ENCODE results near the gene AKT3. TPM values are rescaled to one million over a fixed set of nuclear protein-coding genes. Genes with fewer than 3 reads are reported as not detected.

The AKT3 gene
- total RNA-seq, 2 experiments from 2014 or later = 38.2 to 41.4 TPM

DNA sequence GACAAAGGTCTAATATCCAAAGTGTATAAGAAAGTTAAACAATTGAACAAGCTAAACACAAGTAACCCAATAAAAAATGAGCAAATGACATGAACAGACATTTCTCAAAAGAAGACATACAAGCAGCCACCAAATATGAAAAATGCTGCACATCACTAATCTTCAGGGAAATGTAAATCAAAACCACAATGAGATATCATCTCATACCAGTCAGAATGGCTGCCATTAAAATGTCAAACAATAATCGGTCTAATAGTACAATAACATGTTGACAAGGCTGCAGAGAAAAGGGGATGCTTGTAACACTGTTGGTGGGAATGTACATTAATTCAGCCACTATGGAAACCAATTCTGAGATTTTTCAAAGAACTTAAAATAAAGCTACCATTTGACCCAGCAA lies 264.1 kb downstream of the AKT3 start:
- CTCF ChIA-PET = no interaction called here
- Mint-ChIP-seq H3K27me3 (no peaks in the 10 kb centered on the region), H3K9me3 (peaks cover 29% of the 10 kb centered on the region), H3K27ac (no peak overlapping the region), H3K36me3 (ENCODE audit: low read depth) (peaks cover 51% of the 10 kb centered on the region), H3K4me3 (no peak overlapping the region), H3K4me1 (peaks cover 29% of the 10 kb centered on the region)
- POLR2A ChIA-PET = no interaction called here
- no peak for DNase-seq

DNA sequence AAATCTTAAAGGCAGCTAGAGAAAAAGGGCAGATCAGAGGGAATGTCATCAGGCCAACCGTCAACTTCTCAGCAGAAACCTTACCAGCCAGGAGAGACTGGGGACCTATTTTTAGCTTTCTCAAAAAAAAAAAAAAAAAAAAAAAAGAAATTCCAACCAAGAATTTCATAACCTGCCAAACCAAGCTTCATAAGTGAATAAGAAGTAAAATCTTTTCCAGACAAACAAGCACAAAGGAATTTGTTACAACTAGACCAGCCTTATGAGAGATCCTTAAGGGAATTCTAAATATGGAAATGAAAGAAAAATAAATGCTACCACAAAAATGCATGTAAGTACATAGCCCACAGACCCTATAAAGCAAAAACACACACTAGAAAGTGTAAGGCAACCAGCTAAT lies 267.7 kb downstream of the AKT3 start:
- Mint-ChIP-seq H3K4me1 (peaks cover 12% of the 10 kb centered on the region), H3K27me3 (no peaks in the 10 kb centered on the region), H3K27ac (no peak overlapping the region), H3K4me3 (no peak overlapping the region), H3K36me3 (ENCODE audit: low read depth) (peaks cover 59% of the 10 kb centered on the region), H3K9me3 (peaks cover 29% of the 10 kb centered on the region)
- DNase-seq = no peak
- POLR2A ChIA-PET = no interaction called here
- CTCF ChIA-PET = interaction anchor here (0.6 kb wide), 2 partner anchors 175 to 294 kb away, joined by 3 read pairs; no protein-coding TSS in a partner anchor

DNA sequence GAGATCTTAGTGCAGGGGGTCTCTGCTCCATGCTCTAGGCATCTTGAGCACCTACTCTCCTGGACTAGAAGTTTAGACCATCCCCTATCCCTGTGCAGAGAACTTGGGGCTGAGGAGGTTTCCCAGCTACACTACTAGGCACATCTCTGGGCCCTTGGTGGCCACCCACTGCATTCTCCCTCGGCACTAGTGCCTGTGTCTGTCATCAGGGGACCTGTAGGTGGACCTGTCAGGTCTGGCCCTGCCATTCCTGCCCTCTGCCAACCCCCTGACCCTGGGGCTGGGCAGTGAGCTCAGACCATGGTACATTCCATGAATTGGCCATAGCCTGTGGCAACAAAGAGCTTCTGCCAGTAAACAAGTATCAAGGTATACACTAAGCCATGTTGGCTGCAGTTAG lies 269.1 kb downstream of the AKT3 start:
- POLR2A ChIA-PET = no interaction called here
- Mint-ChIP-seq H3K36me3 (ENCODE audit: low read depth) (peaks cover 56% of the 10 kb centered on the region), H3K27ac (no peak overlapping the region), H3K4me3 (no peak overlapping the region), H3K9me3 (peaks cover 29% of the 10 kb centered on the region), H3K27me3 (no peaks in the 10 kb centered on the region), H3K4me1 (peaks cover 7% of the 10 kb centered on the region)
- DNase-seq = no peak
- CTCF ChIA-PET = no interaction called here

DNA sequence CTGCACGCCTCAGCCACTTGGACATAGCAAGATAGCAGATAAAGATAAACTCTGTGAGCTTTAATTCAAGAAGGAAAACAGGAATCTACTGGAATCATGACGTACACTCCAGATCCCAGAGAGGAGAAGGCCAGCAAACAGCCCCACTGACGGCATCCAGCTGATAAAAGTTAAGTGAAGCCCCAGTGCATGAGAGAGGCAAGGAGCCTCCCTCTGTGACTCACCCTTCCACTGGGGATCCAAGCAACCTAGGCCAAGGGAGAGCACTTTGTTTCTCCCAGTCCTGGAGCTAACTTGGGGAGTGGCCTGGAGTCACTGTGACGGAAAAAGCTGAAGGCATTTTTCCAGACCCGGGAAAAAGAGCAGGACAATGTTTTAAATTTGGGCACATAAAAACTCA lies 270.0 kb downstream of the AKT3 start:
- Mint-ChIP-seq H3K4me3 (no peak overlapping the region), H3K27me3 (no peaks in the 10 kb centered on the region), H3K27ac (no peak overlapping the region), H3K4me1 (peaks cover 3% of the 10 kb centered on the region), H3K9me3 (peaks cover 25% of the 10 kb centered on the region), H3K36me3 (ENCODE audit: low read depth) (peaks cover 49% of the 10 kb centered on the region)
- DNase-seq = no peak
- CTCF ChIA-PET = no interaction called here
- POLR2A ChIA-PET = no interaction called here

DNA sequence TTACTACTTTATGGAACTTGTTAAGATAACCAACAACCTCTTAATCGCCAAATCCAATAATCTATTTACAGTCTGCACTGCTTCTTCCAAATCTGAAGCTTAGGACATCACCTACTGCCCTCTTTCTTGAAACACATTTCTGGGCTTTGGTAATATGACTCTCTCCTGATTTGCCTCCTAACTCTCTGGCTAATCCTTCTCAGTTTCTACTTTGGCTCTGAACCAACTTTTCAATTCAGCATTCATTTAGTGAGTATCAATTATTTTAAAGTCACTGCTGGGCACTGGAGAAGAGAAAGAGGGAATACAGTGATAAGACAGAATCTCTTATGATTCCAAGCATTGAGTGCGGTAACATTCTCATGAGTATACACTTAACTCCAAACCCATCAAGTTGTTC lies 275.0 kb downstream of the AKT3 start:
- peaks cover 24% of the 10 kb centered on the region for H3K36me3 Mint-ChIP-seq (ENCODE audit: low read depth)
- POLR2A ChIA-PET = no interaction called here

DNA sequence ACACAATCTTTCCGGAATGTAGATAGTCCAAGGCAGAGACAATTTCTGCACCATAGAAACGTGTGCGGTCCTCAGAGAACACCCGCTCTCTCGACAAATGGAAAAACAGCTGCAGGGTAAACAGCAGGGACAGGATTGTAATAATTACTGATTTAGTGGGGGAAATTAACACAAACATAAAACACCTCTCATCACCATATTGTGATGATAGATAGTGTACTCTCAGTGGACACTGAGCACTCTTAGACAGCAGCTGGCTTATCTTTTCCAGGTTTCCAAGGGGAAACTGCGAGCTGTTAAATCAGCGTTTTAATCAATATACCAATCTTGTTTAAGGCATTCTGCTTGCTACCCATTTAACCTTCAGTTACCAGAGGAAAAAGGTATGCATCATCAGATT lies 277.1 kb downstream of the AKT3 start:
- ChIA-PET CTCF (no interaction called here), POLR2A (no interaction called here)
- Mint-ChIP-seq H3K36me3 (ENCODE audit: low read depth) (peaks cover 14% of the 10 kb centered on the region), H3K4me1 (no peaks in the 10 kb centered on the region), H3K27me3 (no peaks in the 10 kb centered on the region), H3K4me3 (no peak overlapping the region), H3K9me3 (peaks cover 3% of the 10 kb centered on the region), H3K27ac (no peak overlapping the region)
- DNase-seq = no peak

More for the DNA sequence above, 275.0 kb downstream of the AKT3 start:
- Mint-ChIP-seq H3K27ac (no peak overlapping the region), H3K4me1 (no peaks in the 10 kb centered on the region), H3K9me3 (peaks cover 3% of the 10 kb centered on the region), H3K4me3 (no peak overlapping the region), H3K27me3 (no peaks in the 10 kb centered on the region)
- CTCF ChIA-PET = no interaction called here
- no peak for DNase-seq

DNA sequence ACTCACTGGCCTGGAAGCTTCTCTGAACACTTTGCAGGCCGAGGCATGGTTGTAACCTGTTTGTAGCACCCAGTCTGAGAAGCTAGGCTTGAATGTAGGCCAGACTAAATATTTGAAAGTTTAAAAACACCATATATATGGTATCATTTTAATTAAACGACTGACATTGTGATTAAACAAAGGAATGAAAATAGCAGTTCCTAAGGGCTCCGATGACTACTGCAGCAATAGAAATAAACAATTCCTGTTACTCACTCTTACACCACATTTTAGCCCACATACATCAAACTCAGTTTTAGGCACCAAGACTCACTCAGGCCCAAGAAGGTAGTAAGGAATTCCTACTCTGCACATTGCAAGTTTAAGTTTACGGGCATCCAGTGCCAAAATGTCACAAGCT lies 281.2 kb downstream of the AKT3 start:
- H3K9me3 Mint-ChIP-seq = no peaks in the 10 kb centered on the region
- H3K27ac Mint-ChIP-seq = no peak overlapping the region
- CTCF ChIA-PET = no interaction called here
- H3K36me3 Mint-ChIP-seq (ENCODE audit: low read depth) = peaks cover 9% of the 10 kb centered on the region
- no peak overlapping the region for H3K4me3 Mint-ChIP-seq
- DNase-seq = no peak
- POLR2A ChIA-PET = no interaction called here
- no peaks in the 10 kb centered on the region for H3K27me3 Mint-ChIP-seq
- H3K4me1 Mint-ChIP-seq = no peaks in the 10 kb centered on the region

DNA sequence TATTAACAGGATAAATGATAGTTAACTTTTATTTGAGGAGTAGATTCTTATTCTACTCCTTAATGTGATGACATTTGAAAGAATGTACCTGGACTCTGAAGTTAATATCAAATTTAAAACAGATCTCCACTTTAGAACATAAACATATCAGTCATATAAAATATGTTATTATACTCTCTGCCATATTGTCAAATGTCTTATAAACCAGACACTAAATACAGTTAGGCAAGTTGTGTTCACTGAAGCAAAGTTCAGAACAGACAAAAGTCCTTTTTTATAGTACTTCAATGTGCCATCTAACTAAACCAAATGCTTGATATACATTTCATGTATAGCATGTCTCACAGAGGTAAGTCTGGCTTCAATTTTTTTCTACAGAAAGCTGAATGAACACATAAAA lies 285.2 kb downstream of the AKT3 start:
- POLR2A ChIA-PET = no interaction called here
- no peaks in the 10 kb centered on the region for H3K27me3 Mint-ChIP-seq
- CTCF ChIA-PET = no interaction called here
- no peak overlapping the region for H3K27ac Mint-ChIP-seq
- peaks cover 18% of the 10 kb centered on the region for H3K36me3 Mint-ChIP-seq (ENCODE audit: low read depth)
- no peaks in the 10 kb centered on the region for H3K4me1 Mint-ChIP-seq
- no peak overlapping the region for H3K4me3 Mint-ChIP-seq
- DNase-seq = no peak
- no peaks in the 10 kb centered on the region for H3K9me3 Mint-ChIP-seq

DNA sequence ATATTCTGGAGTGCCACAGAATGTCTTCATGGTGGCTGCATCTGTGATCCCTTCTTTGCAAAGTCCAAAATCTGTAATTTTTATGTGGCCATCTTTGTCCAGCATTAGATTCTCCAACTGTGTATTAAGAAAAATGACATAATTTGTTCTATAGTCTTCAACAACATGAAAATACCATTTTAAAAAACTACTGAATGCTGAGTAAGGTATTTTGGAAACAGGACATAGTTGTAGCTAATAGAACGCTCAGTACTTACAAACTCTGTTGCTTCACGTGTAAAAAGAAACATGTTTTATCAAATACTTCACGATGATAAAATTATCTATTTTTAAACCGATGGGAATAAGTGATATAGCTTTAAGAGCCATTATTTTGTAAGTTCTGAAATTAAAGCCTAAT lies 286.3 kb downstream of the AKT3 start:
- DNase-seq = no peak
- H3K27me3 Mint-ChIP-seq = no peaks in the 10 kb centered on the region
- H3K27ac Mint-ChIP-seq = no peak overlapping the region
- peaks cover 18% of the 10 kb centered on the region for H3K36me3 Mint-ChIP-seq (ENCODE audit: low read depth)
- ChIA-PET POLR2A (no interaction called here), CTCF (no interaction called here)
- H3K4me1 Mint-ChIP-seq = no peaks in the 10 kb centered on the region
- H3K4me3 Mint-ChIP-seq = no peak overlapping the region
- no peaks in the 10 kb centered on the region for H3K9me3 Mint-ChIP-seq

DNA sequence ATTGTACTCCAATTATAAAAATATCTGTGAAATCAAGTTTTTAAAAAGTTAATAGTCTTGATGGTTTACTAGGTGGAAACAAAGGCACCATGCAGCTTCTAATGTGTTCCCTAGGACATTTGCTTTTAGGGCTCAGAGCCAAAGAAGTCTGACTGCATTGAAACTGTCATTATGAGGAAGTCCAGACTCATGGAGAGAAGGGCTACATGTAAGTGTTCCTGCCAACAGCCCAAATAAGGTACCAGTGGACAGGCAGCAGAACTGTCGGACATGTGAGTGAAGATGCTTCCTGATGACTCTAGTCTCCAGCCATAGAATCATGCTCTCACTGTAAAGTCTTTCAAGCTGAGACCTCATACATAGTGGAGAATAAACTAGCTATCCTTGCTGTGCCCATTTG lies 287.6 kb downstream of the AKT3 start:
- DNase-seq = no peak
- H3K27me3 Mint-ChIP-seq = no peaks in the 10 kb centered on the region
- CTCF ChIA-PET = no interaction called here
- no peaks in the 10 kb centered on the region for H3K9me3 Mint-ChIP-seq
- H3K4me3 Mint-ChIP-seq = no peak overlapping the region
- H3K27ac Mint-ChIP-seq = no peak overlapping the region
- POLR2A ChIA-PET = no interaction called here
- peaks cover 14% of the 10 kb centered on the region for H3K36me3 Mint-ChIP-seq (ENCODE audit: low read depth)
- H3K4me1 Mint-ChIP-seq = no peaks in the 10 kb centered on the region

DNA sequence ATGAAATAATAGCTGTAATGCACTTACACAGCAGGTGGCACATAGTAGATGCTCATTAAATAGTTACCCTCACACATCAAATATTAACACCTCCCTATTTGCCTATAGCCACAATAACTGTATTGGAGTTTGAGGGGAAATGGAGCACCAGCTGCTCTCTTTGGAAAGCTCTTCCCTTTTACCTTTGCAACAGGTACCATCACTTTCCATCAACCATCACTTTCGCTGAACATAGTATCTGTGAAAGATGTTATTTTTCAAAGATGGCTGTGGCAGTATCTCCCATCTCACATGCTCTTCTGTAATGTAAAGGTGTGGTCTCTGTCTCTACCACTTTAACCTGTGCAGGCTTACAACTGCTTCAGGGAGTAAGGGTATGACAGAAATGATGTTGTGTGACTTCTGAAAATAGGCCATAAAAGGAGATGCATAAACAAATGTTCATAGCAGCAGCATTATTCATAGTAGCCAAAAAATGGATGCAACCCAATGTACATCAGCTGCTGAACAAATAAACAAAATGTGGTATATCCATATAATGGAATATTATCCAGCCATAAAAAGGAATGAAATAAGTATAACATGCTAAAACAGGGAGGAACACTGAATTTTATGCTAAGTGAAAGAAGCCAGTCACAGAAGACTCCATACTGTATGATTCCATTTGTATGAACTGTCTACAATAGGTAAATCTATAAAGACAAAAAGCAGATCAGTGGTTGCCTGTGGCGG lies 288.3 kb downstream of the AKT3 start:
- POLR2A ChIA-PET = no interaction called here

DNA sequence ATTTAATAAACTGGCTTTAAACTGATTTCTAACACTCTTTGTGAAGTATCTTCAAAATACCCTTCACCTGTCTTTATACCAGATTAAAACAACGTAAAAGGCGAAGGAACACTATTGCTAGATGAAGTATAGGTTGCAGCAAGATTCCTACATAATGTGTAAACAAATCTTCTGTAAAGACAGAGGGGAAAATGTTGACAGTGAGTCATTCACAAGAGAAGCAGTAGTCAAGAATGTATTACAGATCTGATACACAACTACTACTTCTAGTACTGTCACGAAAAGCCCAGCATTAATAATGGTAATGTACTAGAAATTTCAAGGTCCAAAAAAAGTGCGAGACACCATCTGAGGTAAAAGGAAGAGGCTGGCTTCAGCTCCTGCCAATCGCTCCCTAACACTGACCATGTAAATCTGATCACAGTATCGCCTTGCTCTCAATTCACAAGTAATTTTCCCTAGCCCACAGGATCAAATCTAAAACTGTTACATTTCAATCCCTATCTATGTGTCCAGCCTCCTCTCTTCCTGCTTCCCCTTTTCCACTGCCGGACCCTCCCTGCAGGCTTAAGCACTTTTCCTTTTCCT lies 290.4 kb downstream of the AKT3 start:
- Mint-ChIP-seq H3K4me3 (no peak overlapping the region), H3K9me3 (no peaks in the 10 kb centered on the region), H3K27me3 (no peaks in the 10 kb centered on the region), H3K4me1 (no peaks in the 10 kb centered on the region), H3K27ac (no peak overlapping the region), H3K36me3 (ENCODE audit: low read depth) (peaks cover 13% of the 10 kb centered on the region)
- ChIA-PET CTCF (no interaction called here), POLR2A (no interaction called here)
- DNase-seq = no peak

More for the DNA sequence above, 288.3 kb downstream of the AKT3 start:
- Mint-ChIP-seq H3K4me3 (no peak overlapping the region), H3K4me1 (no peaks in the 10 kb centered on the region), H3K36me3 (ENCODE audit: low read depth) (peaks cover 13% of the 10 kb centered on the region), H3K9me3 (no peaks in the 10 kb centered on the region), H3K27ac (no peak overlapping the region), H3K27me3 (no peaks in the 10 kb centered on the region)
- CTCF ChIA-PET = no interaction called here
- DNase-seq = no peak

DNA sequence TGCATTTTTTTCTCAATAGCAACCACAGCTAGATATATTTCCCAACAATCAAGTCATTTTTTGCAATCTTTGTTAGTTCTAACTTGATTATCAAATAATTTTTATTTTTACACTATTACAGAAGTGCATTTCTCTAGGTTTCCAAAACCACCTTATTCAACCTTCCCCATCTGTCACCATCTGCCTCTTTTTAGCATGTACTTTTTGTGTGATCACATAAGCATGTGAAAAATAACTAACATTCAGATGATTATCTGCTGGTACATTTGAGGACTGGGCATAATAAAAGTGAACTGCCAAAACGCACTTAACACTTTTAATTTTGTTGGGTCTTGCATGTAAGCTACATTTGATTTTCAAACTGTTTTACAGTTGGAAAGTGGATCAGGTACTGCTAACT lies 291.5 kb downstream of the AKT3 start:
- ChIA-PET CTCF (no interaction called here), POLR2A (no interaction called here)
- Mint-ChIP-seq H3K9me3 (no peaks in the 10 kb centered on the region), H3K27ac (no peak overlapping the region), H3K36me3 (ENCODE audit: low read depth) (peaks cover 13% of the 10 kb centered on the region), H3K27me3 (no peaks in the 10 kb centered on the region), H3K4me3 (no peak overlapping the region), H3K4me1 (no peaks in the 10 kb centered on the region)
- DNase-seq = no peak

DNA sequence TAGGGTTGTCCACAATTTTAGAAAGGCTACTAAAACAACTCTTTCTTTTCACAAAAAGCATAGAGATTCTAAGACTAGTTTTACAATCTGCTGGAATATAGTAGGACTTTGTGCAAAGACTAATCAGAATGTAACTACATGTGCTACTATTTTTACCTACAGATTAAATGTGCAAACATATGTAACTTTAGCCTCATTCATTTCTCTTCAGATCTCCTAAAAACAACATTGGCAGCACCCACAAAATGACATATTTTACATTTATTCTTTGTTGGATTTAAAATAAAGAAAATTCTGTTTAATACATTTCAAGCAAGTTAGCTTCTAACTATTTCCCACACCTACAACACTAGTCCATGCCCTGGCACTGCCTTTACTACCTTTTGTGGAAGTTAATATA lies 292.2 kb downstream of the AKT3 start:
- POLR2A ChIA-PET = no interaction called here
- Mint-ChIP-seq H3K36me3 (ENCODE audit: low read depth) (peaks cover 13% of the 10 kb centered on the region), H3K27me3 (no peaks in the 10 kb centered on the region), H3K9me3 (no peaks in the 10 kb centered on the region), H3K4me3 (no peak overlapping the region), H3K27ac (no peak overlapping the region), H3K4me1 (no peaks in the 10 kb centered on the region)
- CTCF ChIA-PET = interaction anchor here (0.5 kb wide), 1 partner anchor 288 kb away, joined by 6 read pairs; no protein-coding TSS in a partner anchor
- no peak for DNase-seq
